ENCODE data around the gene TMEM135. TPM values are rescaled to one million over a fixed set of nuclear protein-coding genes. Genes with fewer than 3 reads are reported as not detected.

The TMEM135 gene
- total RNA-seq, 1 experiment from 2014 or later = 70.3 TPM

DNA sequence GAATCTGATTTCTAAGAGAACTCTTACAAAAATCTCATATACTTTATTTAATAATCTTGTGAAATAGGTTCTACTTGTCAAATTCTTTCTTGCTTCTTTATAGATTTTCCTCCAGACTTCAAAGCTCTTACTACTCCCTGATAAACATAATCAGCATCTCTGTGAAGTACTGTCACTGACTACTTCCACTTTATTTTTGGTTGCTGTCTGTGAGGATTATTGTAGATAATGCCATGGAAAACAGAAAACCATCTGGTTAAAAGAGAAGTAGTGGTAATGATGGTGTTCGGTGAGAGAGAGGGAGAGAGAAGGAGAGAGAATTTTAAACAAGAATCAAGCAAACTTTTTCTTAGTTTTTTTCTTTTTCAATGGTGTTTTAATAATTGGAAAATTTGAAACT is 152.3 kb downstream of the TMEM135 start:
- no peaks in the 10 kb centered on the region for H3K27me3 ChIP-seq (replicated peaks; ENCODE audit: insufficient read depth, low read depth, low read length, poor library complexity)
- H3K4me3 ChIP-seq (ENCODE audit: low read depth, low read length, poor library complexity, severe bottlenecking) = no peak overlapping the region
- intact Hi-C loops (cut with micrococcal nuclease; ENCODE audit: unreplicated experiment) = loop anchor here (5.0 to 10.0 kb wide), 2 partner anchors 198 to 235 kb away; no protein-coding TSS in a partner anchor
- no peaks in the 10 kb centered on the region for H3K36me3 ChIP-seq (ENCODE audit: insufficient read depth, low read length, poor library complexity, severe bottlenecking)
- CTCF ChIA-PET = no interaction called here
- TF ChIP-seq EZH2 (IDR thresholded peaks at IDR 0.05; ENCODE audit: borderline replicate concordance, low read depth, low read length, poor library complexity, severe bottlenecking) = no peak
- no peak for DNase-seq (ENCODE audit: low spot score)
- no peaks in the 10 kb centered on the region for H3K9me3 ChIP-seq (ENCODE audit: low read depth, low read length, poor library complexity, severe bottlenecking)
- peaks cover 58% of the 10 kb centered on the region for H3K4me1 ChIP-seq (ENCODE audit: insufficient read depth, low read length, poor library complexity, severe bottlenecking)
- H3K27ac ChIP-seq (ENCODE audit: low read depth, low read length, poor library complexity, severe bottlenecking) = peak overlapping the region; percentile 68
- POLR2A ChIA-PET (ENCODE audit: low non-redundant PET) = no interaction called here
- BruUV-seq (replicated peaks) = no TSS peak

DNA sequence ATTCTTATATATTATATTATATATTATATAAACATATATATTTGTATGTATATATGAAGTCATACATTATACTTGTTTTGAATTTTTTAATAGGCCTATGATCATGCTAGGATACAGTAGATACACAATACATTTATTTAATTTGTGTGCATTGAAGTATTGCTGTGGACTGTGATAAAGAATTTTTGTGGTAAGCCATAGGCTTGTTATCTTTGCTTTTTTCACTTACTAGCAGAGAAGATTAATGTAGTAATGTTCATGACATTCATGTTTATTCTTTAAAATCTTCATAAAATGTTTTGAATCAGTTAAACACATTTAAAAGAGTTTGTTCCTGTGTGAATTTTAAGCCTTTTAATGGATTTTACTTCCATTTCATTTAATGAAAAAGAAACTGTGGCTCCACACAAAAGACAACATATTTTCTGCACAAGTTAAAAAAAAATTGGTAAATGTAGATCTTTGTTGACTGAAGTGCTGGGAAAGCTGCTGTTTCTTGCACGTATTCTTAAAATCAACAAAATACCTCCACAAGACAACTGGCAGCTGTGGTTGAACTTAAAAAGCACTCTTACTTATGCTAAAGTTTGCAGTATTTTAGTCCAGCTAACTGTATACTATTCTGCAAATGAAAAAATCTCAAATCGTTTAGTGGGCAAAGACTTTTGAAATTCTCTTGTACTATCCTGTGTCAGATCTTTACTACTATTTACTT is 156.2 kb downstream of the TMEM135 start:
- ChIA-PET CTCF (no interaction called here), POLR2A (ENCODE audit: low non-redundant PET) (no interaction called here)
- Histone ChIP-seq H3K9me3 (ENCODE audit: low read depth, low read length, poor library complexity, severe bottlenecking) (no peaks in the 10 kb centered on the region), H3K36me3 (ENCODE audit: insufficient read depth, low read length, poor library complexity, severe bottlenecking) (no peaks in the 10 kb centered on the region), H3K27me3 (replicated peaks; ENCODE audit: insufficient read depth, low read depth, low read length, poor library complexity) (no peaks in the 10 kb centered on the region), H3K4me3 (ENCODE audit: low read depth, low read length, poor library complexity, severe bottlenecking) (no peak overlapping the region), H3K4me1 (ENCODE audit: insufficient read depth, low read length, poor library complexity, severe bottlenecking) (peaks cover 85% of the 10 kb centered on the region), H3K27ac (ENCODE audit: low read depth, low read length, poor library complexity, severe bottlenecking) (peak overlapping the region; percentile 99)
- intact Hi-C loops (cut with micrococcal nuclease; ENCODE audit: unreplicated experiment) = loop anchor here (2.0 to 10.0 kb wide), 5 partner anchors 87 to 323 kb away; no protein-coding TSS in a partner anchor
- no TSS peak for BruUV-seq (replicated peaks)
- DNase-seq (ENCODE audit: low spot score) = peak; percentile 41
- TF ChIP-seq, protein P1, sequence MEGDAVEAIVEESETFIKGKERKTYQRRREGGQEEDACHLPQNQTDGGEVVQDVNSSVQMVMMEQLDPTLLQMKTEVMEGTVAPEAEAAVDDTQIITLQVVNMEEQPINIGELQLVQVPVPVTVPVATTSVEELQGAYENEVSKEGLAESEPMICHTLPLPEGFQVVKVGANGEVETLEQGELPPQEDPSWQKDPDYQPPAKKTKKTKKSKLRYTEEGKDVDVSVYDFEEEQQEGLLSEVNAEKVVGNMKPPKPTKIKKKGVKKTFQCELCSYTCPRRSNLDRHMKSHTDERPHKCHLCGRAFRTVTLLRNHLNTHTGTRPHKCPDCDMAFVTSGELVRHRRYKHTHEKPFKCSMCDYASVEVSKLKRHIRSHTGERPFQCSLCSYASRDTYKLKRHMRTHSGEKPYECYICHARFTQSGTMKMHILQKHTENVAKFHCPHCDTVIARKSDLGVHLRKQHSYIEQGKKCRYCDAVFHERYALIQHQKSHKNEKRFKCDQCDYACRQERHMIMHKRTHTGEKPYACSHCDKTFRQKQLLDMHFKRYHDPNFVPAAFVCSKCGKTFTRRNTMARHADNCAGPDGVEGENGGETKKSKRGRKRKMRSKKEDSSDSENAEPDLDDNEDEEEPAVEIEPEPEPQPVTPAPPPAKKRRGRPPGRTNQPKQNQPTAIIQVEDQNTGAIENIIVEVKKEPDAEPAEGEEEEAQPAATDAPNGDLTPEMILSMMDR (conservative IDR thresholded peaks at IDR 0.05; ENCODE audit: low read depth, low read length) = no peak
- no peak for TF ChIP-seq EZH2 (IDR thresholded peaks at IDR 0.05; ENCODE audit: borderline replicate concordance, low read depth, low read length, poor library complexity, severe bottlenecking)

DNA sequence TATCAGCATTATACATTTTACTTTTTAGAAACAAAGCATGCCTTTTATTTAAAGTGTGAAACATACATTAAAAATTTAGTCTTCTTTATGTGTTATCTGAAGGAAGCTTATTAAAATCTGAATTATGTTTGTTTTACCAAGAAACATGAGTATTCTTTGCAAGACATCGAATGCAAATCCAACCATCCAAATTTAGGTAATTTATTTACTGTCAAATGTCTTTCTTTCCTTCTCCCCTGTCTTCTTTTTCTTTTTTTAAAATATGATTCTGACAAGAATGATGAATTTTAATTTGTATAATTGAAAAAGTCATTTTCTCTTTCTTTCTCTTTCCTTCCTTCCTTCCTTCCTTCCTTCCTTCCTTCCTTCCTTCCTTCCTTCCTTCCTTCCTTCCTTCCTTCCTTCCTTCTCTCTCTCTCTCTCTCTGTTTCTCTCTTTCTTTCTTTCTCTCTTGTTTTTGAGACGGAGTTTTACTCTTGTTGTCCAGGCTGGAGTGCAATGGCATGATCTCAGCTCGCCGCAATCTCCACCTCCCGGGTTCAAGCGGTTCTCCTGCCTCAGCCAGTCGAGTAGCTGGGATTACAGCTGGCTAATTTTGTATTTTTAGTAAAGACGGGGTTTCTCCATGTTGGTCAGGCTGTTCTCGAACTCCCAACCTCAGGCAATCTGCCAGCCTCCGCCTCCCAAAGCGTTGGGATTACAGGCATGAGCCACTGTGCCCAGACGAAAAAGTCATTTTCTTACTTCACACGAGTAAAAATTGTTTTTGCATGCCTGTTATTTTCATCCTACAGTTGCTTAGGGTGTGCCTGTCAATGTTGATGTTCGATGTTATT is 157.5 kb downstream of the TMEM135 start:
- Histone ChIP-seq H3K4me1 (ENCODE audit: insufficient read depth, low read length, poor library complexity, severe bottlenecking) (peaks cover 87% of the 10 kb centered on the region), H3K27me3 (replicated peaks; ENCODE audit: insufficient read depth, low read depth, low read length, poor library complexity) (no peaks in the 10 kb centered on the region), H3K4me3 (ENCODE audit: low read depth, low read length, poor library complexity, severe bottlenecking) (peak overlapping the region; percentile 34), H3K36me3 (ENCODE audit: insufficient read depth, low read length, poor library complexity, severe bottlenecking) (no peaks in the 10 kb centered on the region), H3K27ac (ENCODE audit: low read depth, low read length, poor library complexity, severe bottlenecking) (peak overlapping the region; percentile 99), H3K9me3 (ENCODE audit: low read depth, low read length, poor library complexity, severe bottlenecking) (no peaks in the 10 kb centered on the region)
- ChIA-PET POLR2A (ENCODE audit: low non-redundant PET) (interaction anchor here (0.7 kb wide), 1 partner anchor 86 kb away, joined by 4 read pairs; no protein-coding TSS in a partner anchor), CTCF (interaction anchor here (0.6 to 1.3 kb wide), 5 partner anchors 68 to 689 kb away, joined by 3 to 7 read pairs (median 4); no protein-coding TSS in a partner anchor)
- DNase-seq (ENCODE audit: low spot score) = peak; percentile 96
- intact Hi-C loops (cut with micrococcal nuclease; ENCODE audit: unreplicated experiment) = loop anchor here (1.0 to 10.0 kb wide), 7 partner anchors 67 to 324 kb away; no protein-coding TSS in a partner anchor
- TF ChIP-seq, protein P1 (conservative IDR thresholded peaks at IDR 0.05; ENCODE audit: low read depth, low read length) = no peak
- TF ChIP-seq EZH2 (IDR thresholded peaks at IDR 0.05; ENCODE audit: borderline replicate concordance, low read depth, low read length, poor library complexity, severe bottlenecking) = no peak
- no TSS peak for BruUV-seq (replicated peaks)
